Mesenchymal stem cell (in vitro differentiated cells and primary cell): Measurements from ENCODE around the gene SP9.
A peak's percentile ranks its signal among the peaks of the same experiment; 100 is the strongest.

Experiments
- DNase-seq: peaks from one replicate; pipeline ENCODE4 v3.0.0-alpha.2; 2013
- H2AFZ ChIP-seq: one replicate; pipeline ENCODE4 v1.6.1; 2013; ENCODE audit warnings: low read depth, mild to moderate bottlenecking, control low read depth, inconsistent platforms, low read length, moderate library complexity
- H2AK5ac ChIP-seq: 2 replicates; pipeline ENCODE4 v1.6.1; 2013; ENCODE audit warnings: low read length, moderate library complexity, mild to moderate bottlenecking, inconsistent platforms; ENCODE audit not compliant: severe bottlenecking
- H2BK120ac ChIP-seq: one replicate; pipeline ENCODE4 v1.6.1; 2013; ENCODE audit warnings: low read depth, mild to moderate bottlenecking, inconsistent platforms, low read length, moderate library complexity
- H2BK12ac ChIP-seq, 2 experiments: one replicate each; pipeline ENCODE4 v1.6.1; 2013; ENCODE audit warnings: inconsistent platforms in 2 of 2, low read length in 2 of 2, mild to moderate bottlenecking in 2 of 2, moderate library complexity in 2 of 2, control low read depth in 1 of 2
- H2BK15ac ChIP-seq: one replicate; pipeline ENCODE4 v1.6.1; 2013; ENCODE audit warnings: mild to moderate bottlenecking, low read depth, inconsistent platforms; ENCODE audit not compliant: poor library complexity, severe bottlenecking
- H2BK5ac ChIP-seq: 2 replicates; pipeline ENCODE4 v1.6.1; 2013; ENCODE audit warnings: low read depth, mild to moderate bottlenecking, low read length, control low read depth, inconsistent platforms; ENCODE audit not compliant: poor library complexity, severe bottlenecking
- H3K14ac ChIP-seq, 2 experiments: one replicate each; pipeline ENCODE4 v1.6.1; 2013; ENCODE audit warnings: inconsistent platforms in 2 of 2, low read length in 2 of 2, control low read depth in 1 of 2, mild to moderate bottlenecking in 1 of 2, moderate library complexity in 1 of 2
- H3K18ac ChIP-seq, 2 experiments: one replicate each; pipeline ENCODE4 v1.6.1; 2013; ENCODE audit warnings: inconsistent platforms in 2 of 2, low read length in 2 of 2, control low read depth in 1 of 2, low read depth in 1 of 2, mild to moderate bottlenecking in 1 of 2
- H3K23ac ChIP-seq, 2 experiments: one replicate each; pipeline ENCODE4 v1.6.1; 2013; ENCODE audit warnings: inconsistent platforms in 2 of 2, low read length in 2 of 2, mild to moderate bottlenecking in 2 of 2, moderate library complexity in 2 of 2, control low read depth in 1 of 2
- H3K27ac ChIP-seq: 2 replicates; pipeline ENCODE4 v1.5.1; 2013; ENCODE audit warnings: mild to moderate bottlenecking, moderate library complexity, low read length, control low read depth, inconsistent platforms; ENCODE audit not compliant: poor library complexity, severe bottlenecking
- H3K27me3 ChIP-seq, 2 experiments: 2 replicates each; pipeline versions ENCODE4 v1.6.1 to v1.7.0; 2013; ENCODE audit warnings: low read length in 2 of 2, mild to moderate bottlenecking in 2 of 2, moderate library complexity in 2 of 2, control low read depth in 1 of 2, inconsistent platforms in 1 of 2; ENCODE audit not compliant: control insufficient read depth in 1 of 2, insufficient read depth in 1 of 2
- H3K36me3 ChIP-seq, 2 experiments: 2 replicates each; pipeline versions ENCODE4 v1.6.1 to v1.7.0; 2013; ENCODE audit warnings: low read length in 2 of 2, control low read depth in 1 of 2, inconsistent platforms in 1 of 2, low read depth in 1 of 2, mild to moderate bottlenecking in 1 of 2; ENCODE audit not compliant: insufficient read depth in 2 of 2, control insufficient read depth in 1 of 2
- H3K4ac ChIP-seq, 2 experiments: one replicate each; pipeline ENCODE4 v1.6.1; 2013; ENCODE audit warnings: inconsistent platforms in 2 of 2, low read length in 2 of 2, mild to moderate bottlenecking in 2 of 2, moderate library complexity in 2 of 2, control low read depth in 1 of 2, low read depth in 1 of 2
- H3K4me1 ChIP-seq: 2 replicates; pipeline ENCODE4 v1.6.1; 2013; ENCODE audit warnings: low read depth, low read length, control low read depth; ENCODE audit not compliant: control insufficient read depth, insufficient read depth
- H3K4me2 ChIP-seq: 2 replicates; pipeline ENCODE4 v1.6.1; 2013; ENCODE audit warnings: low read length, mild to moderate bottlenecking, inconsistent platforms; ENCODE audit not compliant: poor library complexity, severe bottlenecking
- H3K4me3 ChIP-seq, 2 experiments: 2 replicates each; pipeline versions ENCODE4 v1.5.1 to v1.7.0; 2013; ENCODE audit warnings: low read length in 2 of 2, mild to moderate bottlenecking in 2 of 2, control low read depth in 1 of 2, low read depth in 1 of 2; ENCODE audit not compliant: insufficient read depth in 1 of 2
- H3K79me1 ChIP-seq: replicated peaks from 2 replicates; pipeline ENCODE4 v1.6.1; 2013; ENCODE audit warnings: mild to moderate bottlenecking, control low read depth, low read length, inconsistent platforms; ENCODE audit not compliant: poor library complexity, severe bottlenecking
- H3K9ac ChIP-seq: 2 replicates; pipeline ENCODE4 v1.7.0; 2013; ENCODE audit warnings: mild to moderate bottlenecking, low read length, moderate library complexity
- H3K9me3 ChIP-seq: 2 replicates; pipeline ENCODE4 v1.7.0; 2013; ENCODE audit warnings: mild to moderate bottlenecking, low read length; ENCODE audit not compliant: control insufficient read depth
- H4K8ac ChIP-seq: one replicate; pipeline ENCODE4 v1.6.1; 2013; ENCODE audit warnings: inconsistent platforms, mild to moderate bottlenecking, low read length, moderate library complexity
- H4K91ac ChIP-seq: one replicate; pipeline ENCODE4 v1.6.1; 2013; ENCODE audit warnings: mild to moderate bottlenecking, low read length, inconsistent platforms
- whole genome bisulfite sequencing: methylation state at CpG from one replicate; pipeline ENCODE4 v1.1.7; 2013; ENCODE audit warnings: mixed read lengths; 5-methylcytosine and 5-hydroxymethylcytosine counted together

Gene SP9

GRCh38 chr2:174331595-174332216, 3.0 kb upstream of the SP9 start:
- H2BK12ac ChIP-seq: no peak overlapping the region
- no peak overlapping the region for H3K18ac ChIP-seq
- H3K79me1 ChIP-seq: no peaks in the 10 kb centered on the region
- no peak overlapping the region for H2BK120ac ChIP-seq
- H3K14ac ChIP-seq: no peak overlapping the region
- no peak overlapping the region for H2BK5ac ChIP-seq
- no peaks in the 10 kb centered on the region for H3K36me3 ChIP-seq
- H3K4me1 ChIP-seq: peaks cover 46% of the 10 kb centered on the region
- no peak overlapping the region for H2AFZ ChIP-seq
- 11% methylated on average over 7 of the region's 11 CpGs for WGBS
- H4K8ac ChIP-seq: no peak overlapping the region
- no peak overlapping the region for H3K4me2 ChIP-seq
- no peak overlapping the region for H3K23ac ChIP-seq
- no peak overlapping the region for H2BK15ac ChIP-seq
- no peak overlapping the region for H2AK5ac ChIP-seq
- H3K27ac ChIP-seq: no peak overlapping the region
- no peaks in the 10 kb centered on the region for H3K9me3 ChIP-seq
- peaks cover 96 to 98% of the 10 kb centered on the region in 2 experiments for H3K27me3 ChIP-seq
- no peak overlapping the region for H3K4me3 ChIP-seq
- H3K4ac ChIP-seq: no peak overlapping the region
- H3K9ac ChIP-seq: no peak overlapping the region
- DNase-seq: peak; percentile 10
- H4K91ac ChIP-seq: no peak overlapping the region

DNA sequence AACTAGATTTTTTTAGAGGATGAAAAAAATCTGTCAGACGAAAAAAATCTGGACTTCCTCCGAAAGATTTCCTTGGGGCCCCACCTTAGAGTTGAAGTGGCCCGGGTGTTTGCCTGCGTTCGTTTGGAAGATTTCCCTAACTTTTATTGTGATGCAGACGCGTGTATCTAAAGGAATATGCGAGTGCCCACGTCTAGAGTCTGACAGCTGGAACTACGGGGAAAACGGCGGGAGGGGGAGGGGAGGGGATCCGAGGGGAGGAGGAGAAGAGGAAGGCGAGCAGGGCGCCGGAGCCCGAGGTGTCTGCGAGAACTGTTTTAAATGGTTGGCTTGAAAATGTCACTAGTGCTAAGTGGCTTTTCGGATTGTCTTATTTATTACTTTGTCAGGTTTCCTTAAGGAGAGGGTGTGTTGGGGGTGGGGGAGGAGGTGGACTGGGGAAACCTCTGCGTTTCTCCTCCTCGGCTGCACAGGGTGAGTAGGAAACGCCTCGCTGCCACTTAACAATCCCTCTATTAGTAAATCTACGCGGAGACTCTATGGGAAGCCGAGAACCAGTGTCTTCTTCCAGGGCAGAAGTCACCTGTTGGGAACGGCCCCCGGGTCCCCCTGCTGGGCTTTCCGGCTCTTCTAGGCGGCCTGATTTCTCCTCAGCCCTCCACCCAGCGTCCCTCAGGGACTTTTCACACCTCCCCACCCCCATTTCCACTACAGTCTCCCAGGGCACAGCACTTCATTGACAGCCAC, 2.4 kb upstream of the SP9 start:
- no peak overlapping the region for H3K14ac ChIP-seq
- H3K9me3 ChIP-seq: no peaks in the 10 kb centered on the region
- peaks cover 95% of the 10 kb centered on the region in 2 experiments for H3K27me3 ChIP-seq
- H3K4me3 ChIP-seq: no peak overlapping the region
- no peak overlapping the region for H2BK120ac ChIP-seq
- H3K4me1 ChIP-seq: peaks cover 46% of the 10 kb centered on the region
- peak; percentile 17 for DNase-seq
- peak overlapping the region; percentile 0 for H3K4me2 ChIP-seq
- no peak overlapping the region for H2BK5ac ChIP-seq
- no peak overlapping the region for H3K27ac ChIP-seq
- no peak overlapping the region for H4K8ac ChIP-seq
- H2BK15ac ChIP-seq: no peak overlapping the region
- H3K18ac ChIP-seq: no peak overlapping the region
- no peak overlapping the region for H3K23ac ChIP-seq
- H3K79me1 ChIP-seq: no peaks in the 10 kb centered on the region
- H2AFZ ChIP-seq: no peak overlapping the region
- no peaks in the 10 kb centered on the region for H3K36me3 ChIP-seq
- no peak overlapping the region for H3K4ac ChIP-seq
- H3K9ac ChIP-seq: no peak overlapping the region
- no peak overlapping the region for H4K91ac ChIP-seq
- H2BK12ac ChIP-seq: no peak overlapping the region
- WGBS: under 1% methylated on average over 29 of the region's 31 CpGs
- H2AK5ac ChIP-seq: no peak overlapping the region

- Histone ChIP-seq H4K91ac (no peak overlapping the region), H3K23ac (no peak overlapping the region), H3K79me1 (no peaks in the 10 kb centered on the region), H2BK5ac (no peak overlapping the region), H3K27ac (no peak overlapping the region), H2AFZ (no peak overlapping the region), H2BK15ac (no peak overlapping the region), H3K27me3 (peaks cover 94 to 95% of the 10 kb centered on the region in 2 experiments), H2AK5ac (no peak overlapping the region), H3K4me2 (no peak overlapping the region), H3K9me3 (no peaks in the 10 kb centered on the region), H3K4me3 (no peak overlapping the region), H3K4me1 (peaks cover 49% of the 10 kb centered on the region), H4K8ac (no peak overlapping the region), H3K9ac (no peak overlapping the region), H3K4ac (no peak overlapping the region), H3K36me3 (no peaks in the 10 kb centered on the region), H2BK120ac (no peak overlapping the region), H2BK12ac (no peak overlapping the region), H3K18ac (no peak overlapping the region), H3K14ac (no peak overlapping the region)
- 3% methylated on average over 15 of the region's 15 CpGs for WGBS
- peak; percentile 2 for DNase-seq
Measured at GRCh38 chr2:174333017-174333371, 1.8 kb upstream of the SP9 start.

DNA sequence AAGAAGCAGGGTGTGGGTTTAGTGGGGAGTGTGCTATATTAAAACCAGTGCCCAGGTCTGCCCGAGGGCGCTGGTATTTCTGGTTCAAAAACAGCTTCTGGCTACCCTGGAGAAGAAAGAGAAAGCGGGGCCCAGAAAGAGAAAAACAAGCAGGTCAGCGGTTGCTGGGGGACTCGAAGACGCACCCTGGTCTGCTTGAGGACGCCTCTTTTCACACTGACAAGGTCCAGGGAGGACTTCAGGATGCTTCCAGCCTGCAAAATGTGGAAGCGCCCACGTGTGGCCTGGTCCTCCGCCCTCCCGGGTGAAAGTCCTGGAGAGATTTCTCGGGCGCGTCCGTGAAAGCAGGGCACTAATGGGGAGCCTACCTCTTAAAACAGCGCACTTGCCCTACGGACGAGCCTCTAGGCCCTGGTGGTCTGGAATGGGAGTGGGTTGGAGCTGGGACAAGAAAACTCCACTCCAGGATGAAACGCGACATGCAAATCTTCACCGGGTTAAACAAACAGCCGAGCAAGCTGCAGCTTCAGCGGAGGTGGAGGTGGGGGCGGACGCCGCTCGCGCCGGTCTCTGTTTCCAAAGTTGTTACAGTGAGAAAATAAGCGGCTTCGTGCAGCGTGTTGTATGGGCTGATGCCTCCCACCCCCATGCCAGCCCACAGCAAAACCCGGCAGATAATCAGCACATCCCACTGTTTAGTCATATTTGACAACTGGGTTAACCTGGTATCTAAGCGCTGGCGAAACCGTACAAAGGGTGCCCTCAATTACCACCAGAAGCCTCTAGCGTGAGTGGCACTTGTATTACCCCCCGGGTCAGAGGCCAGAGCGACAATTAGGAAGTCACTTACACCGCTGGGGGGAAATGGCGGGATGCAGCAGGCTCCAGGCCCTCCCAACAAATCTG, 1.1 kb upstream of the SP9 start:
- Histone ChIP-seq H2AK5ac (no peak overlapping the region), H2BK12ac (no peak overlapping the region), H3K79me1 (no peaks in the 10 kb centered on the region), H3K4me1 (peaks cover 46% of the 10 kb centered on the region), H3K14ac (no peak overlapping the region), H3K27me3 (peaks cover 89 to 97% of the 10 kb centered on the region in 2 experiments), H3K18ac (no peak overlapping the region), H3K4me3 (peak overlapping the region in 1 of 2 experiments; percentile 29), H3K4me2 (peak overlapping the region; percentile 58), H3K4ac (no peak overlapping the region), H3K9me3 (no peaks in the 10 kb centered on the region), H4K91ac (no peak overlapping the region), H3K23ac (no peak overlapping the region), H2BK120ac (no peak overlapping the region), H4K8ac (no peak overlapping the region), H2BK5ac (no peak overlapping the region), H2BK15ac (no peak overlapping the region), H2AFZ (no peak overlapping the region), H3K9ac (no peak overlapping the region), H3K36me3 (no peaks in the 10 kb centered on the region), H3K27ac (no peak overlapping the region)
- DNase-seq: peak; percentile 20
- WGBS: 3% methylated on average over 41 of the region's 41 CpGs
